HepG2 (cell line): Measurements from ENCODE around the gene DGKB. TPM values are rescaled to one million over a fixed set of nuclear protein-coding genes. Genes with fewer than 3 reads are reported as not detected.

ENCODE experiments used
- ATAC-seq: fragments of 200-7000 bp; cut with Tn5 transposase; 3 replicates; pipeline ENCODE4 v1.9.1; 2020; ENCODE audit warnings: mild to moderate bottlenecking, moderate library complexity
- BruUV-seq: library from RNA; stranded (reverse); fragments of 400-500 nt; replicated peaks from 2 replicates; lab custom pipeline; 2021; lab: Mats Ljungman, UMichigan
- CTCF ChIA-PET: fragments of 300-600 bp; formaldehyde crosslinking; extraction: SDS; loops from one replicate; lab custom pipeline; 2021; ENCODE audit warnings: low total read pairs, inconsistent platforms, low intra/inter-chr PET ratio; lab: Yijun Ruan, JAX
- POLR2A ChIA-PET: fragments of 350-600 bp; sonication (Branson Sonifier 250); formaldehyde crosslinking; loops from one replicate; lab custom pipeline; 2020; ENCODE audit warnings: antibody characterized with exemption, inconsistent platforms; lab: Yijun Ruan, JAX
- DNase-seq: peaks from one replicate; pipeline ENCODE4 v3.0.0-alpha.2; 2015; ENCODE audit warnings: low spot score
- FAIRE-seq: peaks from 3 replicates; lab custom pipeline; 2011; peaks lifted over from hg19 to GRCh38; lab: Jason Lieb, UNC
- H2AFZ ChIP-seq: one replicate; pipeline ENCODE4 v1.6.1; 2011; ENCODE audit warnings: low read length, inconsistent platforms
- H3K27ac ChIP-seq: fragments of 300-600 bp; 3 replicates; pipeline ENCODE4 v1.8.0; 2011; ENCODE audit warnings: mixed run types, mild to moderate bottlenecking, mixed read lengths, low read length, inconsistent platforms; ENCODE audit not compliant: insufficient read depth; ENCODE audit errors: extremely low read length
- H3K27me3 ChIP-seq, 2 experiments: fragments of 200-600 bp in 1 of 2; 2 replicates in 1 of 2; 3 replicates in 1 of 2; pipeline versions ENCODE4 v1.6.0 to v1.8.0; 2011; ENCODE audit warnings: low read length in 2 of 2, mild to moderate bottlenecking in 2 of 2, moderate library complexity in 2 of 2, inconsistent platforms in 1 of 2; ENCODE audit not compliant: insufficient read depth in 2 of 2, control insufficient read depth in 1 of 2
- H3K36me3 ChIP-seq, 2 experiments: fragments of 200-600 bp in 1 of 2; replicated peaks in 1 of 2; 2 replicates in 1 of 2; 3 replicates in 1 of 2; pipeline versions ENCODE4 v1.5.1 to v1.8.0; 2011; ENCODE audit warnings: low read length in 2 of 2, inconsistent platforms in 1 of 2; ENCODE audit not compliant: insufficient read depth in 2 of 2, control insufficient read depth in 1 of 2
- H3K4me1 ChIP-seq: 2 replicates; pipeline ENCODE4 v1.5.1; 2012; ENCODE audit warnings: low read length, inconsistent platforms; ENCODE audit not compliant: insufficient read depth
- H3K4me2 ChIP-seq: 2 replicates; pipeline ENCODE4 v1.6.0; 2011; ENCODE audit warnings: low read depth, low read length, inconsistent platforms
- H3K4me3 ChIP-seq, 3 experiments: fragments of 200-600 bp in 1 of 3; sonication (generic), shearing (Covaris generic) in 1 of 3; replicated peaks in 1 of 3; 2 replicates each; pipeline ENCODE4 v1.5.1; 2011 to 2016; ENCODE audit warnings: low read length in 3 of 3, inconsistent platforms in 2 of 3, low read depth in 2 of 3, mild to moderate bottlenecking in 2 of 3, control low read depth in 1 of 3, mixed read lengths in 1 of 3; ENCODE audit not compliant: insufficient read depth in 1 of 3
- H3K79me2 ChIP-seq: one replicate; pipeline ENCODE4 v1.6.1; 2011; ENCODE audit warnings: low read length, inconsistent platforms; ENCODE audit not compliant: insufficient read depth
- H3K9ac ChIP-seq: 2 replicates; pipeline ENCODE4 v1.6.0; 2011; ENCODE audit warnings: mild to moderate bottlenecking, low read depth, low read length, inconsistent platforms; ENCODE audit not compliant: insufficient read depth
- H3K9me3 ChIP-seq: 2 replicates; pipeline ENCODE4 v1.5.1; 2012; ENCODE audit warnings: mild to moderate bottlenecking, low read length
- H4K20me1 ChIP-seq: 2 replicates; pipeline ENCODE4 v1.6.0; 2011; ENCODE audit warnings: inconsistent platforms, mild to moderate bottlenecking, low read length, moderate library complexity; ENCODE audit not compliant: insufficient read depth
- ARNTL ChIP-seq: sonication (generic); formaldehyde crosslinking; IDR thresholded peaks from 2 replicates; pipeline ENCODE4 v1.4.0; 2020; ENCODE audit warnings: mild to moderate bottlenecking, missing genetic modification reagents
- ETV5 ChIP-seq: IDR thresholded peaks from 2 replicates; pipeline ENCODE4 v1.6.1; 2018; ENCODE audit warnings: missing biosample characterization, missing genetic modification reagents, inconsistent platforms, borderline replicate concordance
- FOXJ3 ChIP-seq: sonication (generic); formaldehyde crosslinking; IDR thresholded peaks from 2 replicates; pipeline ENCODE4 v1.4.0; 2020; ENCODE audit warnings: missing genetic modification reagents, mild to moderate bottlenecking, borderline replicate concordance
- GMEB2 ChIP-seq: IDR thresholded peaks from 2 replicates; pipeline ENCODE4 v1.6.1; 2016; ENCODE audit warnings: missing biosample characterization, missing genetic modification reagents, low read depth
- HNRNPL ChIP-seq: fragments of 200-400 bp; formaldehyde crosslinking; IDR thresholded peaks from 2 replicates; pipeline ENCODE4 v1.6.1; 2017; ENCODE audit warnings: mild to moderate bottlenecking, low read depth, low read length
- IKZF4 ChIP-seq: sonication (generic); formaldehyde crosslinking; IDR thresholded peaks from 2 replicates; pipeline ENCODE4 v1.5.1; 2020; ENCODE audit warnings: borderline replicate concordance, mild to moderate bottlenecking, low read depth, missing genetic modification reagents; ENCODE audit errors: not compliant biosample characterization
- IRF9 ChIP-seq: sonication (generic); formaldehyde crosslinking; IDR thresholded peaks from 2 replicates; pipeline ENCODE4 v1.8.0; 2022; ENCODE audit warnings: missing genetic modification reagents, mild to moderate bottlenecking, borderline replicate concordance
- RFX3 ChIP-seq: IDR thresholded peaks from 2 replicates; pipeline ENCODE4 v1.6.1; 2016; ENCODE audit warnings: missing biosample characterization, missing genetic modification reagents
- SAP130 ChIP-seq: IDR thresholded peaks from 2 replicates; pipeline ENCODE4 v1.6.1; 2016; ENCODE audit warnings: low read depth
- TBX2 ChIP-seq: sonication (generic); formaldehyde crosslinking; IDR thresholded peaks from 2 replicates; pipeline ENCODE4 v1.5.0; 2020; ENCODE audit warnings: missing genetic modification reagents, mild to moderate bottlenecking, borderline replicate concordance
- TRIM22 ChIP-seq: fragments of 450-650 bp; IDR thresholded peaks from 2 replicates; pipeline ENCODE4 v1.6.1; 2017
- ZHX1 ChIP-seq: sonication (generic); formaldehyde crosslinking; IDR thresholded peaks from 2 replicates; pipeline ENCODE4 v1.8.1; 2022; ENCODE audit warnings: low read depth, mild to moderate bottlenecking, missing genetic modification reagents
- WGBS: methylation state at CpG from one replicate; pipeline ENCODE4 v1.1.6; 2017; ENCODE audit warnings: low lambda C conversion rate; 5-methylcytosine and 5-hydroxymethylcytosine counted together
- in situ Hi-C: cut with HindIII; loops from 2 replicates; pipeline ENCODE4 v1.10.0; 2017; ENCODE audit warnings: low pct_unique_long_range_greater_than_20kb; ENCODE audit not compliant: extremely low pct_ligation_motif_present
- intact Hi-C: fragments of 100-400 bp; cut with micrococcal nuclease; formaldehyde crosslinking; loops from one replicate; pipeline ENCODE4 v1.10.0; 2022; ENCODE audit not compliant: unreplicated experiment
- polyA plus RNA-seq, 8 experiments: library from polyadenylated mRNA; depleted of rRNA in 3 of 8; stranded (reverse) in 7 of 8; unstranded in 1 of 8; fragments of >200 nt; fragmentation: Illumina TruSeq in 4 of 8; extraction: Trizol in 4 of 8; gene quantifications; 2 replicates each; pipeline versions ENCODE4 v1.2.1 to v1.2.3, GENCODE V29; 2011 to 2016; ENCODE audit warnings: low read depth in 4 of 8, missing spikeins in 1 of 8, mixed read lengths in 1 of 8; ENCODE audit not compliant: insufficient read depth in 1 of 8
- total RNA-seq, 5 experiments: library from RNA; depleted of rRNA; stranded (reverse); fragments of >200 nt; fragmentation: Illumina TruSeq; extraction: Trizol; gene quantifications; 2 replicates each; pipeline ENCODE4 v1.2.3, GENCODE V29; 2016; ENCODE audit warnings: low read depth in 1 of 5

DGKB gene
- total and polyA plus RNA-seq, 2 of the 13 experiments (the other 11 are each of a cell fraction or from before 2014, with no cell fraction given): not detected

- H3K79me2 ChIP-seq: no peaks in the 10 kb centered on the region
- in situ Hi-C loops: no loop called here
- no peaks in the 10 kb centered on the region for H4K20me1 ChIP-seq
- 2% methylated on average over 2 of the region's 2 CpGs for whole genome bisulfite sequencing
- no peak for DNase-seq
- no peak overlapping the region for H3K9ac ChIP-seq
- no peak overlapping the region for H2AFZ ChIP-seq
- POLR2A ChIA-PET: no interaction called here
- CTCF ChIA-PET: no interaction called here
- H3K4me3 ChIP-seq: no peak overlapping the region
- no peaks in the 10 kb centered on the region for H3K27me3 ChIP-seq
- no TSS peak for BruUV-seq
- ATAC-seq: no peak
- H3K9me3 ChIP-seq: peaks cover 84% of the 10 kb centered on the region
- TF ChIP-seq IRF9 (CRISPR knock-in tag) (no peak), FOXJ3 (CRISPR knock-in tag) (no peak), SAP130 (CRISPR knock-in tag) (no peak), GMEB2 (no peak), ARNTL (CRISPR knock-in tag) (no peak)
- H3K4me2 ChIP-seq: no peak overlapping the region
- FAIRE-seq: no peak
- H3K4me1 ChIP-seq: no peaks in the 10 kb centered on the region
- intact Hi-C loops: no loop called here
- H3K36me3 ChIP-seq: no peaks in the 10 kb centered on the region
- H3K27ac ChIP-seq: no peak overlapping the region
These were observed 755.0 kb downstream of the DGKB start for GRCh38 chr7:14147532-14147931.

- peaks cover 76% of the 10 kb centered on the region for H3K9me3 ChIP-seq
- CTCF ChIA-PET: no interaction called here
- ATAC-seq (no peak), DNase-seq (no peak), FAIRE-seq (no peak)
- in situ Hi-C loops: no loop called here
- no peak overlapping the region for H3K4me2 ChIP-seq
- H3K4me3 ChIP-seq: no peak overlapping the region
- no peak overlapping the region for H2AFZ ChIP-seq
- 47% methylated on average over 2 of the region's 2 CpGs for WGBS
- H3K4me1 ChIP-seq: no peaks in the 10 kb centered on the region
- H4K20me1 ChIP-seq: no peaks in the 10 kb centered on the region
- no peak overlapping the region for H3K27ac ChIP-seq
- no peaks in the 10 kb centered on the region for H3K27me3 ChIP-seq
- intact Hi-C loops: no loop called here
- no peak overlapping the region for H3K9ac ChIP-seq
- no TSS peak for BruUV-seq
- no peaks in the 10 kb centered on the region for H3K79me2 ChIP-seq
- POLR2A ChIA-PET: no interaction called here
- H3K36me3 ChIP-seq: no peaks in the 10 kb centered on the region
- TF ChIP-seq TBX2 (CRISPR knock-in tag) (no peak), HNRNPL (no peak), ETV5 (CRISPR knock-in tag) (no peak), TRIM22 (no peak), ZHX1 (CRISPR knock-in tag) (no peak), RFX3 (CRISPR knock-in tag) (no peak), IKZF4 (CRISPR knock-in tag) (no peak)
These were observed 758.0 kb downstream of the DGKB start for GRCh38 chr7:14144538-14144937.
